Measurements from ENCODE around the gene MRI1. TPM values are rescaled to one million over a fixed set of nuclear protein-coding genes. Genes with fewer than 3 reads are reported as not detected.

MRI1 gene
- total RNA-seq, 1 experiment from 2014 or later: 29.9 TPM

DNA sequence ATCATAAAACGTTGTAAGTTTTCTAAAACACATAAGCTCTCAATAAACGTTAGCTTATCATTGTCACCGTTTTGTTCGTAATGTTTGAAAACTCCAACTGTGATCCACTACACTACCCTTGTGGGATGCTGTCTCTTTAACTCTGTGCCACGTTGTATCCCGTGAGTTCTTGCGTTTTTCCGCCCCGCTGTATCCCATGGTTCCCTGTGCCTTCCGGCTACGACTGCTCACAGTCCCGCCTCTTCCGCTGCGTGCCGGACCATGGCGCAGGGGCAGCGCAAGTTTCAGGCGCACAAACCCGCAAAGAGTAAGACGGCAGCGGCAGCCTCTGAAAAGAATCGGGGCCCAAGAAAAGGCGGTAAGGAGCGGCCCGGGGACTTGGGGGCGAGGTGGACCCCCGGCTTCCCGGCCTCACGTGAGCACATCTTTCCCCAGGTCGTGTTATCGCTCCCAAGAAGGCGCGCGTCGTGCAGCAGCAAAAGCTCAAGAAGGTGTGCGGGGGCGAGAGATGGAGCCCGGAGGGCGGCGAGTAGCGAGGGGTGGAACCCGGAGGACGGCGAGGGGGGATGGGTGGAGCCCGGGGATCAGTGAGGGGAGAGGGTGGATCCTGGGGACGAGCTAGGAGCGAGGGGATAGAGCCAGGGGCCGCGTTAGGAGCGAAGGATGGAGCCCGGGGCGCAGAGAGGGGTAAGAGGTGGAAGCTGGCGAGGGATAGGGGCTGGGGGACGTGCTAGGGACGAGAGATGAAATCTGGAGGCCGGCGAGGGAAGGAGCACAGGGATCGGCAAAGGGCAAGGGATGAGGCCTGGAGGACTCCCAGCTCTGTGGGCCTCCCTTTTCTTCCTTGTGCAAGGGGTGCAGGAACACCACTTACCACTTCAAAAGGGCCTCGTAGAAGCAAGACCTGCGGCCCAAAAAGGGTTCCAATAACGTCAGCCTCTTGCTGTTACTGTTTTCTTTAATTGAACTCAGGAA, 10.2 kb downstream of the MRI1 start, which contains the start of gene C19orf53:
C19orf53 (plus strand) TSS at position 240 of the 975 bp plus-strand sequence; CDS start at position 262, 22 bp downstream.
- H3K36me3 Mint-ChIP-seq: peaks cover 32% of the 10 kb centered on the region
- no peaks in the 10 kb centered on the region for H3K27me3 Mint-ChIP-seq (ENCODE audit: low read depth)
- DNase-seq (ENCODE audit: low spot score): peak; percentile 86
- peak within 1 kb of the TSS; percentile 99 for H3K27ac Mint-ChIP-seq
- peaks cover 16% of the 10 kb centered on the region for H3K4me1 Mint-ChIP-seq
- no peaks in the 10 kb centered on the region for H3K9me3 Mint-ChIP-seq
- ATAC-seq: peak; percentile 98
- POLR2A ChIA-PET: interaction anchor here (0.6 to 2.0 kb wide), 8 partner anchors 10 to 356 kb away, joined by 3 to 7 read pairs (median 4); partner anchors contain the start of gene MRI1
- H3K4me3 Mint-ChIP-seq: peak within 1 kb of the TSS; percentile 99
- CTCF ChIA-PET: interaction anchor here (0.5 to 2.0 kb wide), 11 partner anchors 9 to 495 kb away, joined by 3 to 10 read pairs (median 3); partner anchors contain the start of gene MRI1
- TF ChIP-seq TEAD4 (CRISPR knock-in tag; IDR thresholded peaks at IDR 0.05) (0 out of 2 replicates have a peak, but pooled peaks have one; percentile 40), CREM (CRISPR knock-in tag; IDR thresholded peaks at IDR 0.05) (peak; percentile 84), FOXK1 (CRISPR knock-in tag; IDR thresholded peaks at IDR 0.05) (peak; percentile 93), MYBL2 (CRISPR knock-in tag; IDR thresholded peaks at IDR 0.05) (peak; percentile 82; the same call in 1 of the 2 replicates), GRHL2 (CRISPR knock-in tag; IDR thresholded peaks at IDR 0.05; ENCODE audit: insufficient replicate concordance, severe bottlenecking) (no peak), EMX1 (CRISPR knock-in tag; IDR thresholded peaks at IDR 0.05) (0 out of 2 replicates have a peak, but pooled peaks have one; percentile 43), RORB (CRISPR knock-in tag; IDR thresholded peaks at IDR 0.05) (no peak), GABPB1 (CRISPR knock-in tag; IDR thresholded peaks at IDR 0.05) (peak; percentile 76), KAT7 (CRISPR knock-in tag; IDR thresholded peaks at IDR 0.05; ENCODE audit: borderline replicate concordance) (no peak), ZNF232 (CRISPR knock-in tag; IDR thresholded peaks at IDR 0.05) (peak; percentile 83; the same call in 1 of the 2 replicates), TP53 (CRISPR knock-in tag; IDR thresholded peaks at IDR 0.05) (no peak), ZNF423 (CRISPR knock-in tag; IDR thresholded peaks at IDR 0.05) (no peak), ETV6 (CRISPR knock-in tag; IDR thresholded peaks at IDR 0.05) (peak; percentile 79), CREB1 (CRISPR knock-in tag; IDR thresholded peaks at IDR 0.05) (no peak), ZNF317 (CRISPR knock-in tag; IDR thresholded peaks at IDR 0.05; ENCODE audit: borderline replicate concordance, low read depth) (no peak), MXD4 (CRISPR knock-in tag; IDR thresholded peaks at IDR 0.05; ENCODE audit: borderline replicate concordance) (no peak), NFATC4 (CRISPR knock-in tag; IDR thresholded peaks at IDR 0.05) (0 out of 2 replicates have a peak, but pooled peaks have one; percentile 37), HMGA2 (CRISPR knock-in tag; IDR thresholded peaks at IDR 0.05) (no peak), NR1H2 (CRISPR knock-in tag; IDR thresholded peaks at IDR 0.05) (no peak; the same call in 1 of the 2 replicates), ZNF416 (CRISPR knock-in tag; IDR thresholded peaks at IDR 0.05) (0 out of 2 replicates have a peak, but pooled peaks have one; percentile 50)
- TF ChIP-seq, protein P1, sequence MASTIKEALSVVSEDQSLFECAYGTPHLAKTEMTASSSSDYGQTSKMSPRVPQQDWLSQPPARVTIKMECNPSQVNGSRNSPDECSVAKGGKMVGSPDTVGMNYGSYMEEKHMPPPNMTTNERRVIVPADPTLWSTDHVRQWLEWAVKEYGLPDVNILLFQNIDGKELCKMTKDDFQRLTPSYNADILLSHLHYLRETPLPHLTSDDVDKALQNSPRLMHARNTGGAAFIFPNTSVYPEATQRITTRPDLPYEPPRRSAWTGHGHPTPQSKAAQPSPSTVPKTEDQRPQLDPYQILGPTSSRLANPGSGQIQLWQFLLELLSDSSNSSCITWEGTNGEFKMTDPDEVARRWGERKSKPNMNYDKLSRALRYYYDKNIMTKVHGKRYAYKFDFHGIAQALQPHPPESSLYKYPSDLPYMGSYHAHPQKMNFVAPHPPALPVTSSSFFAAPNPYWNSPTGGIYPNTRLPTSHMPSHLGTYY (CRISPR knock-in tag; IDR thresholded peaks at IDR 0.05): 0 out of 2 replicates have a peak, but pooled peaks have one; percentile 46
- TF ChIP-seq, protein P2, sequence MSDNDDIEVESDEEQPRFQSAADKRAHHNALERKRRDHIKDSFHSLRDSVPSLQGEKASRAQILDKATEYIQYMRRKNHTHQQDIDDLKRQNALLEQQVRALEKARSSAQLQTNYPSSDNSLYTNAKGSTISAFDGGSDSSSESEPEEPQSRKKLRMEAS (CRISPR knock-in tag; IDR thresholded peaks at IDR 0.05): peak; percentile 84
- TF ChIP-seq, protein P3, sequence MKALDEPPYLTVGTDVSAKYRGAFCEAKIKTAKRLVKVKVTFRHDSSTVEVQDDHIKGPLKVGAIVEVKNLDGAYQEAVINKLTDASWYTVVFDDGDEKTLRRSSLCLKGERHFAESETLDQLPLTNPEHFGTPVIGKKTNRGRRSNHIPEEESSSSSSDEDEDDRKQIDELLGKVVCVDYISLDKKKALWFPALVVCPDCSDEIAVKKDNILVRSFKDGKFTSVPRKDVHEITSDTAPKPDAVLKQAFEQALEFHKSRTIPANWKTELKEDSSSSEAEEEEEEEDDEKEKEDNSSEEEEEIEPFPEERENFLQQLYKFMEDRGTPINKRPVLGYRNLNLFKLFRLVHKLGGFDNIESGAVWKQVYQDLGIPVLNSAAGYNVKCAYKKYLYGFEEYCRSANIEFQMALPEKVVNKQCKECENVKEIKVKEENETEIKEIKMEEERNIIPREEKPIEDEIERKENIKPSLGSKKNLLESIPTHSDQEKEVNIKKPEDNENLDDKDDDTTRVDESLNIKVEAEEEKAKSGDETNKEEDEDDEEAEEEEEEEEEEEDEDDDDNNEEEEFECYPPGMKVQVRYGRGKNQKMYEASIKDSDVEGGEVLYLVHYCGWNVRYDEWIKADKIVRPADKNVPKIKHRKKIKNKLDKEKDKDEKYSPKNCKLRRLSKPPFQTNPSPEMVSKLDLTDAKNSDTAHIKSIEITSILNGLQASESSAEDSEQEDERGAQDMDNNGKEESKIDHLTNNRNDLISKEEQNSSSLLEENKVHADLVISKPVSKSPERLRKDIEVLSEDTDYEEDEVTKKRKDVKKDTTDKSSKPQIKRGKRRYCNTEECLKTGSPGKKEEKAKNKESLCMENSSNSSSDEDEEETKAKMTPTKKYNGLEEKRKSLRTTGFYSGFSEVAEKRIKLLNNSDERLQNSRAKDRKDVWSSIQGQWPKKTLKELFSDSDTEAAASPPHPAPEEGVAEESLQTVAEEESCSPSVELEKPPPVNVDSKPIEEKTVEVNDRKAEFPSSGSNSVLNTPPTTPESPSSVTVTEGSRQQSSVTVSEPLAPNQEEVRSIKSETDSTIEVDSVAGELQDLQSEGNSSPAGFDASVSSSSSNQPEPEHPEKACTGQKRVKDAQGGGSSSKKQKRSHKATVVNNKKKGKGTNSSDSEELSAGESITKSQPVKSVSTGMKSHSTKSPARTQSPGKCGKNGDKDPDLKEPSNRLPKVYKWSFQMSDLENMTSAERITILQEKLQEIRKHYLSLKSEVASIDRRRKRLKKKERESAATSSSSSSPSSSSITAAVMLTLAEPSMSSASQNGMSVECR (CRISPR knock-in tag; IDR thresholded peaks at IDR 0.05; ENCODE audit: borderline replicate concordance): peak; percentile 50; the same call in 1 of the 2 replicates
- TF ChIP-seq, protein P4, sequence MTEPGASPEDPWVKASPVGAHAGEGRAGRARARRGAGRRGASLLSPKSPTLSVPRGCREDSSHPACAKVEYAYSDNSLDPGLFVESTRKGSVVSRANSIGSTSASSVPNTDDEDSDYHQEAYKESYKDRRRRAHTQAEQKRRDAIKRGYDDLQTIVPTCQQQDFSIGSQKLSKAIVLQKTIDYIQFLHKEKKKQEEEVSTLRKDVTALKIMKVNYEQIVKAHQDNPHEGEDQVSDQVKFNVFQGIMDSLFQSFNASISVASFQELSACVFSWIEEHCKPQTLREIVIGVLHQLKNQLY (CRISPR knock-in tag; IDR thresholded peaks at IDR 0.05): no peak
- TF ChIP-seq, protein P5, sequence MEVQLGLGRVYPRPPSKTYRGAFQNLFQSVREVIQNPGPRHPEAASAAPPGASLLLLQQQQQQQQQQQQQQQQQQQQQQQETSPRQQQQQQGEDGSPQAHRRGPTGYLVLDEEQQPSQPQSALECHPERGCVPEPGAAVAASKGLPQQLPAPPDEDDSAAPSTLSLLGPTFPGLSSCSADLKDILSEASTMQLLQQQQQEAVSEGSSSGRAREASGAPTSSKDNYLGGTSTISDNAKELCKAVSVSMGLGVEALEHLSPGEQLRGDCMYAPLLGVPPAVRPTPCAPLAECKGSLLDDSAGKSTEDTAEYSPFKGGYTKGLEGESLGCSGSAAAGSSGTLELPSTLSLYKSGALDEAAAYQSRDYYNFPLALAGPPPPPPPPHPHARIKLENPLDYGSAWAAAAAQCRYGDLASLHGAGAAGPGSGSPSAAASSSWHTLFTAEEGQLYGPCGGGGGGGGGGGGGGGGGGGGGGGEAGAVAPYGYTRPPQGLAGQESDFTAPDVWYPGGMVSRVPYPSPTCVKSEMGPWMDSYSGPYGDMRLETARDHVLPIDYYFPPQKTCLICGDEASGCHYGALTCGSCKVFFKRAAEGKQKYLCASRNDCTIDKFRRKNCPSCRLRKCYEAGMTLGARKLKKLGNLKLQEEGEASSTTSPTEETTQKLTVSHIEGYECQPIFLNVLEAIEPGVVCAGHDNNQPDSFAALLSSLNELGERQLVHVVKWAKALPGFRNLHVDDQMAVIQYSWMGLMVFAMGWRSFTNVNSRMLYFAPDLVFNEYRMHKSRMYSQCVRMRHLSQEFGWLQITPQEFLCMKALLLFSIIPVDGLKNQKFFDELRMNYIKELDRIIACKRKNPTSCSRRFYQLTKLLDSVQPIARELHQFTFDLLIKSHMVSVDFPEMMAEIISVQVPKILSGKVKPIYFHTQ (CRISPR knock-in tag; IDR thresholded peaks at IDR 0.05): no peak
- TF ChIP-seq, protein P6, sequence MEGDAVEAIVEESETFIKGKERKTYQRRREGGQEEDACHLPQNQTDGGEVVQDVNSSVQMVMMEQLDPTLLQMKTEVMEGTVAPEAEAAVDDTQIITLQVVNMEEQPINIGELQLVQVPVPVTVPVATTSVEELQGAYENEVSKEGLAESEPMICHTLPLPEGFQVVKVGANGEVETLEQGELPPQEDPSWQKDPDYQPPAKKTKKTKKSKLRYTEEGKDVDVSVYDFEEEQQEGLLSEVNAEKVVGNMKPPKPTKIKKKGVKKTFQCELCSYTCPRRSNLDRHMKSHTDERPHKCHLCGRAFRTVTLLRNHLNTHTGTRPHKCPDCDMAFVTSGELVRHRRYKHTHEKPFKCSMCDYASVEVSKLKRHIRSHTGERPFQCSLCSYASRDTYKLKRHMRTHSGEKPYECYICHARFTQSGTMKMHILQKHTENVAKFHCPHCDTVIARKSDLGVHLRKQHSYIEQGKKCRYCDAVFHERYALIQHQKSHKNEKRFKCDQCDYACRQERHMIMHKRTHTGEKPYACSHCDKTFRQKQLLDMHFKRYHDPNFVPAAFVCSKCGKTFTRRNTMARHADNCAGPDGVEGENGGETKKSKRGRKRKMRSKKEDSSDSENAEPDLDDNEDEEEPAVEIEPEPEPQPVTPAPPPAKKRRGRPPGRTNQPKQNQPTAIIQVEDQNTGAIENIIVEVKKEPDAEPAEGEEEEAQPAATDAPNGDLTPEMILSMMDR (IDR thresholded peaks at IDR 0.05): no peak
